SK-N-SH treated with all-trans-retinoic acid at 6 μM for 48 hours (cell line): ENCODE measurements around the gene SH3PXD2A.
"Not testable (repeated sequence)": the region's sequence is repeated elsewhere in the genome, so short reads cannot be mapped to it uniquely, and the experiment has no call there.

Source experiments
- ATAC-seq: fragments of 200-7000 bp; cut with Tn5 transposase; 3 replicates; pipeline ENCODE4 v1.9.1; 2020; ENCODE audit warnings: mild to moderate bottlenecking, moderate library complexity
- ARNTL ChIP-seq: fragments of 450-650 bp; formaldehyde crosslinking; IDR thresholded peaks from 2 replicates; pipeline ENCODE4 v1.5.0; 2020; ENCODE audit warnings: low read depth, mild to moderate bottlenecking, moderate library complexity, borderline replicate concordance
- CREB5 ChIP-seq: fragments of 250-450 bp; sonication (Bioruptor Pico); IDR thresholded peaks from 2 replicates; pipeline ENCODE4 v1.5.1; 2020; ENCODE audit warnings: low read depth, mild to moderate bottlenecking, moderate library complexity
- CSDC2 ChIP-seq: fragments of 250-450 bp; sonication (Bioruptor Pico); IDR thresholded peaks from 2 replicates; pipeline ENCODE4 v1.5.0; 2020; ENCODE audit warnings: mild to moderate bottlenecking, moderate library complexity
- CSRNP3 ChIP-seq: fragments of 250-450 bp; sonication (Bioruptor Pico); IDR thresholded peaks from 2 replicates; pipeline ENCODE4 v1.5.1; 2021; ENCODE audit warnings: mild to moderate bottlenecking, moderate library complexity
- GLIS3 ChIP-seq: fragments of 250-450 bp; sonication (Bioruptor Pico); IDR thresholded peaks from 2 replicates; pipeline ENCODE4 v1.5.0; 2020; ENCODE audit warnings: mild to moderate bottlenecking, moderate library complexity
- ISL1 ChIP-seq: fragments of 250-450 bp; sonication (Bioruptor Pico); IDR thresholded peaks from 2 replicates; pipeline ENCODE4 v2.1.2; 2022; ENCODE audit warnings: mild to moderate bottlenecking, moderate library complexity
- OSR1 ChIP-seq: fragments of 250-450 bp; sonication (Bioruptor Pico); IDR thresholded peaks from 2 replicates; pipeline ENCODE4 v1.8.0; 2022; ENCODE audit warnings: moderate library complexity, mild to moderate bottlenecking, inconsistent platforms
- POU6F1 ChIP-seq: fragments of 250-450 bp; sonication (Bioruptor Pico); IDR thresholded peaks from 2 replicates; pipeline ENCODE4 v1.8.0; 2021; ENCODE audit warnings: low read depth, mild to moderate bottlenecking, moderate library complexity, borderline replicate concordance
- ZC3H10 ChIP-seq: fragments of 250-450 bp; sonication (Bioruptor Pico); IDR thresholded peaks from 2 replicates; pipeline ENCODE4 v1.5.1; 2021; ENCODE audit warnings: mild to moderate bottlenecking, moderate library complexity
- ZFP3 ChIP-seq: fragments of 250-450 bp; sonication (Bioruptor Pico); IDR thresholded peaks from 2 replicates; pipeline ENCODE4 v1.5.0; 2020; ENCODE audit warnings: mild to moderate bottlenecking, moderate library complexity
- ZNF70 ChIP-seq: fragments of 450-650 bp; formaldehyde crosslinking; IDR thresholded peaks from 2 replicates; pipeline ENCODE4 v1.5.0; 2020; ENCODE audit warnings: mild to moderate bottlenecking, moderate library complexity
- TF ChIP-seq, protein P1 (sequence below): fragments of 250-450 bp; sonication (Bioruptor Pico); IDR thresholded peaks from 2 replicates; pipeline ENCODE4 v1.8.0; 2020; ENCODE audit warnings: mild to moderate bottlenecking, moderate library complexity, borderline replicate concordance
- TF ChIP-seq, protein P2 (sequence below): fragments of 250-450 bp; sonication (Bioruptor Pico); IDR thresholded peaks from 2 replicates; pipeline ENCODE4 v1.5.0; 2020; ENCODE audit warnings: mild to moderate bottlenecking, moderate library complexity

SH3PXD2A gene

GRCh38 chr10:103633846-103634245, 221.5 kb downstream of the SH3PXD2A start (continued):
- TF ChIP-seq POU6F1 (CRISPR knock-in tag), result no peak
- no peak for TF ChIP-seq GLIS3 (CRISPR knock-in tag)

GRCh38 chr10:103632871-103633270, 222.5 kb downstream of the SH3PXD2A start:
- not testable (repeated sequence) for ATAC-seq

DNA sequence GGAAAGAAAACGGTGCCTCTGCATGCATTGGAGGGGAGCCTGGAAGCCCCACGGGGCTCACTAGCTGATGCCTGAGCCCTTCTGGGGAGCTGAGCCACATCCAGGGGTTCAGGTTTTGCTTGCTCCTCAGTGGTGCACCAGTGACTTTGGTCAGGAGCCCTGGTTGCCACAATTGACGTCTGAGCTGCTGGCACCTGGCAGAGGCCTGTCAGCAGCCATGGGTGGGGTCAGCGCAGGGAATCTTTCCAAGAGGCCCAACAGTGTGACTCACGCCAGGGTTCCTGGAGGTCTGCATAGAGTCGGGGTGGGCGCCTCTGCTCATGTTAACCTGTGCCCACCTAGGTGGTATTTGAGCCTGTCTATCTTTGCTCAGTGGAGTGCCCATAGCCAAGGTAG, 223.1 kb downstream of the SH3PXD2A start:
- ATAC-seq, result no peak
- no peak for TF ChIP-seq ARNTL (CRISPR knock-in tag)
- no peak for TF ChIP-seq ZNF70
- TF ChIP-seq CREB5 (CRISPR knock-in tag), result no peak
- TF ChIP-seq, protein P1, sequence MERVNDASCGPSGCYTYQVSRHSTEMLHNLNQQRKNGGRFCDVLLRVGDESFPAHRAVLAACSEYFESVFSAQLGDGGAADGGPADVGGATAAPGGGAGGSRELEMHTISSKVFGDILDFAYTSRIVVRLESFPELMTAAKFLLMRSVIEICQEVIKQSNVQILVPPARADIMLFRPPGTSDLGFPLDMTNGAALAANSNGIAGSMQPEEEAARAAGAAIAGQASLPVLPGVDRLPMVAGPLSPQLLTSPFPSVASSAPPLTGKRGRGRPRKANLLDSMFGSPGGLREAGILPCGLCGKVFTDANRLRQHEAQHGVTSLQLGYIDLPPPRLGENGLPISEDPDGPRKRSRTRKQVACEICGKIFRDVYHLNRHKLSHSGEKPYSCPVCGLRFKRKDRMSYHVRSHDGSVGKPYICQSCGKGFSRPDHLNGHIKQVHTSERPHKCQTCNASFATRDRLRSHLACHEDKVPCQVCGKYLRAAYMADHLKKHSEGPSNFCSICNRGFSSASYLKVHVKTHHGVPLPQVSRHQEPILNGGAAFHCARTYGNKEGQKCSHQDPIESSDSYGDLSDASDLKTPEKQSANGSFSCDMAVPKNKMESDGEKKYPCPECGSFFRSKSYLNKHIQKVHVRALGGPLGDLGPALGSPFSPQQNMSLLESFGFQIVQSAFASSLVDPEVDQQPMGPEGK, result no peak
- TF ChIP-seq CSRNP3, result no peak
- TF ChIP-seq, all 23 proteins: peak for 0

- TF ChIP-seq ARNTL (CRISPR knock-in tag) (no peak), ZFP3 (CRISPR knock-in tag) (no peak), CSRNP3 (no peak), CSDC2 (no peak), ZC3H10 (CRISPR knock-in tag) (no peak), ISL1 (CRISPR knock-in tag) (no peak), OSR1 (CRISPR knock-in tag) (no peak)
- TF ChIP-seq, protein P2, sequence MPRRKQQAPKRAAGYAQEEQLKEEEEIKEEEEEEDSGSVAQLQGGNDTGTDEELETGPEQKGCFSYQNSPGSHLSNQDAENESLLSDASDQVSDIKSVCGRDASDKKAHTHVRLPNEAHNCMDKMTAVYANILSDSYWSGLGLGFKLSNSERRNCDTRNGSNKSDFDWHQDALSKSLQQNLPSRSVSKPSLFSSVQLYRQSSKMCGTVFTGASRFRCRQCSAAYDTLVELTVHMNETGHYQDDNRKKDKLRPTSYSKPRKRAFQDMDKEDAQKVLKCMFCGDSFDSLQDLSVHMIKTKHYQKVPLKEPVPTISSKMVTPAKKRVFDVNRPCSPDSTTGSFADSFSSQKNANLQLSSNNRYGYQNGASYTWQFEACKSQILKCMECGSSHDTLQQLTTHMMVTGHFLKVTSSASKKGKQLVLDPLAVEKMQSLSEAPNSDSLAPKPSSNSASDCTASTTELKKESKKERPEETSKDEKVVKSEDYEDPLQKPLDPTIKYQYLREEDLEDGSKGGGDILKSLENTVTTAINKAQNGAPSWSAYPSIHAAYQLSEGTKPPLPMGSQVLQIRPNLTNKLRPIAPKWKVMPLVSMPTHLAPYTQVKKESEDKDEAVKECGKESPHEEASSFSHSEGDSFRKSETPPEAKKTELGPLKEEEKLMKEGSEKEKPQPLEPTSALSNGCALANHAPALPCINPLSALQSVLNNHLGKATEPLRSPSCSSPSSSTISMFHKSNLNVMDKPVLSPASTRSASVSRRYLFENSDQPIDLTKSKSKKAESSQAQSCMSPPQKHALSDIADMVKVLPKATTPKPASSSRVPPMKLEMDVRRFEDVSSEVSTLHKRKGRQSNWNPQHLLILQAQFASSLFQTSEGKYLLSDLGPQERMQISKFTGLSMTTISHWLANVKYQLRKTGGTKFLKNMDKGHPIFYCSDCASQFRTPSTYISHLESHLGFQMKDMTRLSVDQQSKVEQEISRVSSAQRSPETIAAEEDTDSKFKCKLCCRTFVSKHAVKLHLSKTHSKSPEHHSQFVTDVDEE, result no peak
- TF ChIP-seq, protein P1, result no peak
- no peak for ATAC-seq
These were observed 225.2 kb downstream of the SH3PXD2A start for GRCh38 chr10:103630156-103630555.
